H54 (cell line): Measurements from ENCODE around the gene LTBR.
"Not testable (repeated sequence)": the region's sequence is repeated elsewhere in the genome, so short reads cannot be mapped to it uniquely, and the experiment has no call there.

Experiments
- DNase-seq: peaks from one replicate; pipeline ENCODE4 v3.0.0; 2011; ENCODE audit warnings: low spot score, mixed read lengths; ENCODE audit not compliant: insufficient read length
- FAIRE-seq: peaks from 3 replicates; lab custom pipeline; 2011; peaks lifted over from hg19 to GRCh38; lab: Jason Lieb, UNC
- POLR2A ChIP-seq: IDR thresholded peaks from 2 replicates; pipeline ENCODE4 v1.6.1; 2011; ENCODE audit warnings: low read depth, mild to moderate bottlenecking, low read length

LTBR gene

DNA sequence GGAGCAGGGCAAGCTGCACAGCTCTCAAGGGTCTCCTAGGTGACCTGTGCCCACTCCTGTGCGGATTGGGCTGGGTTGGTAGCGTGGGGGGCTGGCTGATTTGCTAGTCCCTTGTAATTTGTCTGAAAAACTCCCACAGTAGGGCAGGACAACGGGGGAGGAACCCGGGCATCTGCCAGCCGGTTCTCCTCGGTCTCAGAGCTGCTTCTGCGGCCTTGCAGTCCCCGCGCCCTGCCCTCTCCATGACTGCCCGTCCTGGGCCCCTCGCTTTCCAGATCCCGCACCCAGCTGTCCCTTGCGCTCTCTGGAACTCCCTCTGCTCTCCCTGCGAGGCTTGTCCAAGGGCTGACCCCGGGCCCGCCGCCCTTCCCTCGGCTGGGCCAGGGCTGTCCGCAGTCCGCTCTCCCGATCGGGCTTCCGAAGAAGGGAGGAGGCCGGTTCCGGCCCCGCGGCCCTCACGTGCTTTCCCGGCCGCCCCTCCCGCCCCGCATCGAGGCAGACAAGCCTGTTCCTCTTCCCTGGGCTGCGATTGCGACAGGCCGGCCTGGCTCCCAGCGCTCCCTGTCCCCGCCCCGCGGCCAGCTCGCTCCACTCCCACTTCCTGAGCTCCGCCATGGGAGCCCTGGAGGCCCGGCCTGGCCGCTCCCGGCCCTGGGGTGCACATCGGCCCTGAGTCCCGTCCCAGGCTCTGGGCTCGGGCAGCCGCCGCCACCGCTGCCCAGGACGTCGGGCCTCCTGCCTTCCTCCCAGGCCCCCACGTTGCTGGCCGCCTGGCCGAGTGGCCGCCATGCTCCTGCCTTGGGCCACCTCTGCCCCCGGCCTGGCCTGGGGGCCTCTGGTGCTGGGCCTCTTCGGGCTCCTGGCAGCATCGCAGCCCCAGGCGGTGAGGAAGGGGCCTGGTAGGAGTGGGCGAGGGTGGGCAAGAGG is at the start of gene LTBR:
TSS of gene LTBR (plus strand) at position 591 of the 927 bp plus-strand sequence. CDS start at position 788, 197 bp downstream.
- DNase-seq (no peak), FAIRE-seq (no peak)
- peak; percentile 43; the same call in 1 of the 2 replicates for TF ChIP-seq POLR2A

DNA sequence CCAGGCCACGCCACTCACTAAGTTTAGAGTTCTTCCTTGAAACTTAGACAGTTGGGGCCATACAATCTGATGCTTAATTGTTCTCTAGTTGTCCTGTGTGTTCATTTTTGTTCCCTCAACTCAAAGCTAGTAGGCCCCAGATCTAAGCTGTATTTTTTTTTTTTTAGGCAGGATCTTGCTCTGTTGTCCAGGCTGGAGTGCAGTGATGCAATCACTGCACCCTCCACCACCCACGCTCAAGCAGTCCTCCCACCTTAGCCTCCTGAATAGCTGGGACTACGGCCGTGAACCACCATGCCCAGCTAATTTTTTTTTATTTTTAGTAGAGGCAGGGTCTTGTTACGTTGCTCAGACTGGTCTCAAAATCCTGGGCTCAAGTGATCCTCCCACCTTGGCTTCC is 49.6 kb upstream of the LTBR start:
- no peak for DNase-seq
- no peak for TF ChIP-seq POLR2A
- no peak for FAIRE-seq

DNA sequence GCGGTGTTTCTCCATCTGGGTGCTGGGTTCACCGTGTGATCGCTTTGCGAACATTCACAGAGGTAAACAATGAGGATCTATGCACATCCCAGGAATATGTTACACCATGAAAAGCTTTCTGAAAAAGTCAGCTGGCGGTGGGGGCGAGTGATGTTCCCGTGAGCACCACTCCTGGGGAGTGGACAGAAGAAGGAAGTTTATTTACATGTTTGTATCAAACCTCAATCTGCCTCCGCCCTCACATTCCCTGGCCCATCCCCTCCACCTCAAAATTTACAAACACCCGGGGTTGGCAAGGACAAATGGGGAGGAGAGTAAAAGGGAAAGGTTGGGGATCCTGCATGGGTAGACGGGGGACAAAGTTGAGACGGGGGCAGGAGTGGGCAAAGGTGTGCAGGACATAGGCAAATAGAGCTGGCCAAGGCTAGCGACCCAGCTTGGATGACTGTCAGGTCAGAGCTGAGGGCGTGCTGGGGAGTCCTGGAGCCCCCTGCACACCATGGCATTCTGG is 49.0 kb upstream of the LTBR start:
- DNase-seq (no peak), FAIRE-seq (no peak)
- no peak for TF ChIP-seq POLR2A

DNA sequence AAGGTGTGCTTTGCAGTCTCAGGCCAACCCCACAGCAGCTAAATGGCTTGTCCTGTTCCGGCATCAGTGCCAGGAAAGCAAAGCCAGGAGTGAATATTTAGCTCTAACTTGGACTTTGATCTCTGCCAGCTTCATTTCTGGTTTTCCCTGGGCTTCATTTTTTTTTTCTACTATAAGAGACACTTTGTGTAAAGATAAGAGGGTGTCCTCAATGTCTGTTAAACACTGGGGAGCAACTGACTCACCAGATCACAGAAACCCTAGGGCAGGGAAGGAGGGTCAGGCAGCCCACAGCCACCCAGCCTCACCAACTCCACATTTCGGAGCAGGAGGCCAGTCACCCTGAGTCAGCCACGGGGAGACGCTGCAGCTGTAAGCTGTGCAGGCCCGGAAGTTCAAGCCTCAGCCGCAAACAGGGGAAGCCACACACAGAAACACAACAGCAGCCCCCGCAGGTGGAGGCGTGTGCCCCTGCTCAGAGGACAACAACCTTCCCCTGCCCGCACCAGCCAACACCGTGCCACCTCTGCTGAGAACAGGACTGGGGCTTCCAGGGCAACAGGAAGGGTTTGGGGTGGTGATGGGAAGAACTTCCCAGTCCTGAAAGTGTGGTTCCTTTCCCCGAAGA is 48.4 kb upstream of the LTBR start:
- DNase-seq (no peak), FAIRE-seq (no peak)
- 0 out of 2 replicates have a peak, but pooled peaks have one; percentile 21 for TF ChIP-seq POLR2A

DNA sequence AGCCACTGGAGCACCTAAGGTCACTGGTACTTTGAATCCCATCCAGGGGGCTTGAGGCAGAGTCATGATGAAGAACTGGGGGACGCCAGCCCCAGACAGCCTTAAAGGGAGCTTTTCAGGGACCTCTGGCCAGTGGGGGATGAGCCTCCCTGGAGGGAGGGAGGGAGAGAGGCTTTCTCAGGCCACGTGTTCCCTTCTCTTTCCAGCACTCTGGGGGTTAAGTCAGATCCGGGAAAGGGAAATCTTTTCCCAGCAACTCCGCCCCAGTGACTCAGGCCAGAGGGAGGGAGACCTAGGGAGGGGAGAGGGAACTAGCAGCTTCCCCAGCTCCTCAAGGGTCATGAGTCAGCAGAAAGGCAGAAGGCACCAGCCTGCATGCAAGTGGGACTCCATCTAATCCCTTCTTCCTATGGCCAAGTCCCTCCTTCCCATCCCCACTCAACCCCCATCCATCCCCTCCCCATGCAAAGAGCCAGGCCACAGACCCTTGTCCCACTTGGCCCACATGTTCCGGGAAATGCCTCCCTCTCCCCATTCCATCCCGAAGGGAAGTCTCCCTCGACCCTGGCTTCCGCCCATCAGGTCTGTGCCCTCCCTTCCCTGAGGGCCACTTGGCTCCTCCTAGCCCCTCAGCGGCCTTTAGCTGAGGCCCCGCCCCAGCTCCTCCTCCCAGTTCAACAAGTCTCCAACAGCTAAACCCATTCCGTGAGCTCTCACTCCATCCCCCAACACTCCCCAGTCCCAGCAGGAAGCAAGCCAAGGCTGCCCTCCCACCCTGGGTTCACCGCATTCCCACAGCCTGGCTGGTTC is 47.7 kb upstream of the LTBR start:
- FAIRE-seq (no peak), DNase-seq (peak; percentile 93)
- TF ChIP-seq POLR2A, result 0 out of 2 replicates have a peak, but pooled peaks have one; percentile 47

DNA sequence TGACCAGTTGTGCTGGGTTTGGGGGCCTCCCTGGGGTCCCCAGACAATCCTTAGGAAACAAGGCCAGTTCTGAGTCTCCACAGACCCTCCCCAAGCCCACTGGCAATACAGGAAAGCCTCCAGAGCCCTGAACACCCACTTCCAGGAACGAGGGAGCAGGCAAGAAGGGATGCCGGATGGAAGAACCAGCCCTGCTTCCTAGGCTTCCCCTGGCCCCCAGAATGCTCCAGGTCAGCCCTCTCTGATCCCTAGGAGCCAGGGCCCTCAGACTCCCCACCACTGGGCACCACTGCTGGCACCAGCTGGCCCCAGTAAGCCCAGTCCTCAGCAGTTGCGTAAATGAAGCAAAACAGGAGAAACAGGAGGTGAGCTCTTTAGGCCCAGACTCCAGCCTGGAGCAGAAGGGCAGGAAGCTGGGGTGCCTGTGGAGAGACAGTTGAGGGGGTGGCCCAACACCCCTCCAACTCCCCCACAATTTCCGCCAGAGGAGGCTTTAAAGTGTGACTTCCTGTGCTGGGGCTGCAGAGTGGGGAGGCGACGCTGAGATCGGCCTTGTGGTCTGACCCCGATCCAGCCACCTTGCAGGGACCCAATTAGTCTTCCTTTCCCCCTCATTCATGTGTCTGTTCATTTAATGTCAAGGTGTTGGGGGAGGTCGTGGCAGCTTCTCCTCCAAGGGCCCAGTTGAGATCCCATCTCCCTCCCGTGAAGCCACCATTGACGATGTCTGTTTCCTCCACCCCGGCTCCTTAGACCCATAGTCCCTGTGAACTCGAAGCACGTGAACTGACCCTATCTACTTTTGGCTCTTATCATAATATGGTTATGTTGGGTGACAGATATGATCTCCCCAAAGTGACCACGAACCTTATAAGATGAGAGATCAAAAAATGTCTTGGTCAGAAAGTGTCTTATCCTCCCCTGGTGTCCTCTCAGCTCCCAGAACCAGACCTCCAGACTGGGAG is 46.8 kb upstream of the LTBR start:
- FAIRE-seq, result no peak
- DNase-seq, result no peak
- TF ChIP-seq POLR2A, result no peak

DNA sequence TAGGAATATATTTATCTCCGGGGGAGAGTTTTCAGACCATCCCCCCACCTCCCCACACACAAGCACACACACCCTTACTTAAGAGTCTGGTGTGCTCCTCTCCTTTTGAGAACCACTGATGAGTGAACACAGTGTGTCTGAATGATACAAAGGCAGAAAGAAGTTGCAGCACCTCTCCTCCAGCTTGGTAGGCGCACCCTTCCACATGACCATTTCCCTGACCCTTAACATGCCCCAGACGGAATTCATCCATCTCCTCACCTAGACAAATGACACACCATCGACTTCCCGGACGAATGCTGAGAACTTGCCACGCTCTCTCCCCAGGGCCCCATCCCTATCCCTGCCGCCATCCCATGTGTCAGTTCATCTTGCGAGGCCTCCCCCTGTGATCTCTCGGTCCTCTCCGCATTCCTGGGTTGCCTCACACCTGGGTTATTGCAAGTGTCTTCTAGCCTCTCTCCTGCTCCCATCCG is 46.0 kb upstream of the LTBR start:
- FAIRE-seq (no peak), DNase-seq (no peak)
- TF ChIP-seq POLR2A, result no peak

DNA sequence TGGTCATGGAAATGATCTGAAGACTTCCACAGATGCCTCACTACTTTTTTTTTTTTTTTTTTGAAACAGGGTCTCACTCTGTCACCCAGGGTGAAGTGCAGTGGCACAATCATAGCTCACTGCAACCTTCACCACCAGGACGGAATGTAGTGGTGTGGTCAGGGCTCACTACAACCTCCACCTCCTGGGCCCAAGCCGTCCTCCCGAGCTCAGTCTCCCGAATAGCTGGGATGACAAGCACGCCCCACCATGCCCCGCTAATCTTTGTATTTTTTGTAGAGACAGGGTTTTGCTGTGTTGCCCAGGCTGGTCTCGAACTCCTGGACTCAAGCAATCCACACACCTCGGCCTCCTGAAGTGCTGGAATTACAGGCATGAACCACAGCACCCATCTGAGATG is 45.4 kb upstream of the LTBR start:
- FAIRE-seq, DNase-seq: not testable (repeated sequence)

DNA sequence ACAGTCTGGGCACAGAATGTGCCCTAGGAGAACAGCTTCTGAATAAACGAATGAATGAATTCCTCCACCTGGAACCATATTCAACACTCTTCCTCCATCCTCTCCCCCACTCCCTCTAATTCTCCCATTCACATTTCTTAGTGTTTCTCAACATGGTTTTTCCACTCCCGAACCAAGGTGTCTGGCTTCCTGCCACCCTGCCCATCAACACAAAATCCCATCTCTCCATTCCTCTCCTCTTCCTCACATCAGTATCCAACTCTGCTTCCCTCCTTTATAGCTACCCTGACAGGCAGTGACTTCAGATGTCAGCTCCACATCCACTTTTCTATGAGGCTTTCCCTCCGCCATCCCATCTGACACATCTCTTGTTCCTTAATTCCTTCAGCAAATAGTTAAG is 45.0 kb upstream of the LTBR start:
- DNase-seq (no peak), FAIRE-seq (no peak)
- no peak for TF ChIP-seq POLR2A

DNA sequence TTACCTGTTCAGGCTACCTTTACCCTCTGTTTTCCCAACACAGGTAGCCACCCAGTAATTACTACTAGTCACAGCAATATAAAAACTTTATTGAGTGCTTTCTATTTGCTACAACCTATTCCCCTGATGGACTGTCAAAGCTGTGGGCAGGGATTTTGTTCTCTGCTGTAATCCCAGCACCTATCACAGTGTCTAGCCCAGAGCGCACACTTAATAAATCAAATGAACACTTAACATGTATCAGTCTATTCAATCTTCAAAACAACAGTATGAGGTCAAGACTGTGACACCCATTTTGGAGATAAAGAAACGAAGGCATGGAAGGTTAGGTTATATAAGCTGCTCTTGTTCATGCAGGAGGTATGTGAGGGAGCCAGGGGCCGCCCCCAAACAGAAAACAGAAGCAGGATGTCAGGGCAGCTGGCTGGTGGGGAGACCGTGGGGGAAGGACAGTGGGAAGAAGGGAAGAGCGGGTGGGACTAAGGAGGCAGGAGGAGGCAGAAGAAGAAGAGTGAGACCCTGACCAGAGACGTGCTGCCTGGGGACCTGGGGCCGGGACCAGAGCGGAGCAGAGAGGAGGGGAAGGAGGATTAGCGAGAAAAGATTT is 43.8 kb upstream of the LTBR start:
- no peak for FAIRE-seq
- no peak for DNase-seq
- no peak; the same call in 1 of the 2 replicates for TF ChIP-seq POLR2A

DNA sequence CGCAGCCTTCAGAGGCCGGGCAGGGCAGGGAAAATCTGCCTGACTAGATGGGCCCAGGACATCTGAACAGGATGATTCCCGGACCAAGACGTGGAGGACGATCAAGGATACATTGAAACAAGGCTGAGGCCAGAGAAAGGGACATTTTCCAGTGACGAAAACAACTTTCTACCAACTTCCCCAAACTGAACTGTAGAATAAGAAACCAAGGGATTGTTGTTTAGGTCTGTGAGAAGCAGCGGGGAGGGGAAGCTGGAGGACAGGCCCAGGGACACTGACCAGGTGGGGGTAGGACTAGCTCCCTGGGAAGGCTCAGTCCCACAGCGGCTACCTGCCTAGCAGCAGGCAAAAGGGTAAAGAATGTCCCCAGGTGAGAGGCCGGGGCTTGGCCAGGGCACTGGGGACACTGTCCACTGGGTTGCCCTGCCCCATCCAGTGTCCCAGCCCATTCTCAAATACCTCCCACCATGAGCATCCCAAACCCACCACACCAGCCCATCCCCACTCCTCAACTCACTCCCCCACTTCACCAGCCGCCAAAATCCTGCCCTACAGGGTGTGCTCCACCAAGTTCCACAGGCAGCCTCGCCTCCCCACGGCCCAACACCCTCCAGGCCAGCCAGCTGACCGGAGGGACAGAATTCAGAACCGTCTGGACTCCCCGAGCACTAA is 43.1 kb upstream of the LTBR start:
- 0 out of 2 replicates have a peak, but pooled peaks have one; percentile 30 for TF ChIP-seq POLR2A
- FAIRE-seq, result no peak
- DNase-seq, result no peak
